Measurements from ENCODE around the gene AGTR1. TPM values are rescaled to one million over a fixed set of nuclear protein-coding genes. Genes with fewer than 3 reads are reported as not detected.
"Not testable (repeated sequence)": the region's sequence is repeated elsewhere in the genome, so short reads cannot be mapped to it uniquely, and the experiment has no call there.

Gene AGTR1
- total RNA-seq, 1 donor from 2014 or later = not detected

GRCh38 chr3:148778926-148779325 lies 81.2 kb downstream of the AGTR1 start:
- peak overlapping the region; percentile 12 for H3K27ac Mint-ChIP-seq
- peaks cover 2% of the 10 kb centered on the region for H3K27me3 Mint-ChIP-seq (ENCODE audit: insufficient read depth, low read depth)
- H3K79me2 ChIP-seq (ENCODE audit: low read depth) = no peaks in the 10 kb centered on the region
- H3K4me3 ChIP-seq = no peak overlapping the region
- H3K27me3 ChIP-seq = no peaks in the 10 kb centered on the region
- no peak overlapping the region for H3K4me2 ChIP-seq
- H3K4me1 ChIP-seq = no peaks in the 10 kb centered on the region
- no peak overlapping the region for H3K4me3 Mint-ChIP-seq
- no peaks in the 10 kb centered on the region for H3K36me3 ChIP-seq
- no peaks in the 10 kb centered on the region for H3F3A ChIP-seq (ENCODE audit: low read depth)
- no peaks in the 10 kb centered on the region for H3K9me3 ChIP-seq (ENCODE audit: low read depth)
- H2AFZ ChIP-seq (replicated peaks) = no peak overlapping the region
- H4K20me1 ChIP-seq (ENCODE audit: low read depth) = no peaks in the 10 kb centered on the region
- H3K36me3 Mint-ChIP-seq = no peaks in the 10 kb centered on the region
- no peak for TF ChIP-seq EZH2phosphoT487 (IDR thresholded peaks at IDR 0.05)
- TF ChIP-seq CTCF (IDR thresholded peaks at IDR 0.05) = no peak
- no peak for TF ChIP-seq EZH2 (IDR thresholded peaks at IDR 0.05)
- H3K27ac ChIP-seq = no peak overlapping the region
- peaks cover 8% of the 10 kb centered on the region for H3K9me3 Mint-ChIP-seq
- H3K4me1 Mint-ChIP-seq = peaks cover 4% of the 10 kb centered on the region
- no peak overlapping the region for H3K9ac ChIP-seq
- no peak for DNase-seq (ENCODE audit: low spot score)

- Mint-ChIP-seq H3K4me1 (peaks cover 21% of the 10 kb centered on the region), H3K9me3 (peaks cover 22% of the 10 kb centered on the region)
- H3F3A ChIP-seq (ENCODE audit: low read depth); H3K9me3 ChIP-seq (ENCODE audit: low read depth); H3K9ac ChIP-seq; H2AFZ ChIP-seq (replicated peaks); H3K27me3 ChIP-seq; H3K79me2 ChIP-seq (ENCODE audit: low read depth); H3K27ac Mint-ChIP-seq; H3K36me3 Mint-ChIP-seq; DNase-seq (ENCODE audit: low spot score); H3K4me3 ChIP-seq; H3K4me2 ChIP-seq; H3K27me3 Mint-ChIP-seq (ENCODE audit: insufficient read depth, low read depth); H4K20me1 ChIP-seq (ENCODE audit: low read depth); H3K4me3 Mint-ChIP-seq; H3K27ac ChIP-seq; H3K36me3 ChIP-seq; H3K4me1 ChIP-seq: not testable (repeated sequence)
Measured at GRCh38 chr3:148785026-148785425, 87.3 kb downstream of the AGTR1 start.

GRCh38 chr3:148786159-148786558 lies 88.5 kb downstream of the AGTR1 start:
- not testable (repeated sequence) for H3K27ac ChIP-seq; H3K27me3 Mint-ChIP-seq (ENCODE audit: insufficient read depth, low read depth); H3K4me2 ChIP-seq; H3K9me3 ChIP-seq (ENCODE audit: low read depth); H3K4me3 Mint-ChIP-seq; H4K20me1 ChIP-seq (ENCODE audit: low read depth); H3K27me3 ChIP-seq; H3K36me3 Mint-ChIP-seq; H2AFZ ChIP-seq (replicated peaks); H3K9ac ChIP-seq; H3K79me2 ChIP-seq (ENCODE audit: low read depth); H3K27ac Mint-ChIP-seq; H3K4me1 ChIP-seq; H3F3A ChIP-seq (ENCODE audit: low read depth); H3K36me3 ChIP-seq; H3K4me3 ChIP-seq; DNase-seq (ENCODE audit: low spot score)
- H3K9me3 Mint-ChIP-seq = peaks cover 22% of the 10 kb centered on the region
- peaks cover 32% of the 10 kb centered on the region for H3K4me1 Mint-ChIP-seq

- Mint-ChIP-seq H3K4me3 (peak overlapping the region; percentile 31), H3K9me3 (peaks cover 13% of the 10 kb centered on the region), H3K36me3 (peaks cover 1% of the 10 kb centered on the region), H3K27ac (peak overlapping the region; percentile 40), H3K27me3 (ENCODE audit: insufficient read depth, low read depth) (peaks cover 3% of the 10 kb centered on the region), H3K4me1 (peaks cover 53% of the 10 kb centered on the region)
- H4K20me1 ChIP-seq (ENCODE audit: low read depth) = no peaks in the 10 kb centered on the region
- H3K36me3 ChIP-seq = no peaks in the 10 kb centered on the region
- H2AFZ ChIP-seq (replicated peaks) = no peak overlapping the region
- DNase-seq (ENCODE audit: low spot score) = no peak
- no peak overlapping the region for H3K4me2 ChIP-seq
- no peak overlapping the region for H3K4me3 ChIP-seq
- no peaks in the 10 kb centered on the region for H3F3A ChIP-seq (ENCODE audit: low read depth)
- H3K27ac ChIP-seq = no peak overlapping the region
- no peak overlapping the region for H3K9ac ChIP-seq
- no peaks in the 10 kb centered on the region for H3K79me2 ChIP-seq (ENCODE audit: low read depth)
- no peaks in the 10 kb centered on the region for H3K4me1 ChIP-seq
- peaks cover 6% of the 10 kb centered on the region for H3K9me3 ChIP-seq (ENCODE audit: low read depth)
- no peaks in the 10 kb centered on the region for H3K27me3 ChIP-seq
- TF ChIP-seq EZH2phosphoT487 (IDR thresholded peaks at IDR 0.05) = no peak
- no peak for TF ChIP-seq EZH2 (IDR thresholded peaks at IDR 0.05)
- TF ChIP-seq CTCF (IDR thresholded peaks at IDR 0.05) = no peak
Measured at GRCh38 chr3:148789146-148789545, 91.4 kb downstream of the AGTR1 start.

All from neural progenitor cell (in vitro differentiated cells).